ENCODE results near the gene RTL1.

DNA sequence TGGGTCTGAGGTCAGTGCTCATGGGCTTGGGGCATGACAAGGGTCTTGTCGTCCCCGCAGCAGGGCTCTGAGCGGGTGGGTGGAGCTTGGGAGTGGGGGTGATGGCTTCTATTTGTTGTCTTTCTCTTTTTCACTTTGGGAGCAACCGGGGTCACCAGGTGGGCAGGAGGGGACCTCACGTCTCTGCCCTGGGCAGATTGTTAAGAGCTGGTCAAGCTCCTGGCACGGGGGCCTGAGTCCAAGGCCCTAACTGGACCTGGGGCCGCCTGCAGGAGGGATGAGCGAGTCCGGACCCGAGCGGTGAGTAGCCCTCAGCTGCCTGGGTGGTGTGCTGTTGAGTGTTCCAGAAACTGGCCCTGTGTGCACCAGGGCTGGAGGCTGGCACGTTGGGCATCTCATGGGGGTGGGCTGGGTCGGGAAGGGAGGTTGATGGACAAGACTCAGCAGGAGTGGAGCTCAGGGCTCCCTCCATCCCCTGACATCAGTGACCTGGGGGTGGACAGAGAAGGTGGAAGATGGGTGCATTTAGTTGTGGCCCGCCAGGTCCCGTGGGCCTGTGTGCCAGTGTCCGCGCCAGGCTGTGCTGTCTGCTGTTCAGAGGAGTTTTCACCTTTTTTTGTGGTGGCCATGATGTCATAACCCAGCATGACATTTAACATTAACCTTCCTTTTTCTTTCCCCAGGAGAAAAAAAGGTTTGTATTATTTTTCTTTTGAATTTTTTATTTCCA lies 27.5 kb downstream of the RTL1 start:
- TF ChIP-seq CTCF (IDR thresholded peaks at IDR 0.05), result no peak
- no peak for TF ChIP-seq FOXJ3 (CRISPR knock-in tag; IDR thresholded peaks at IDR 0.05)
- TF ChIP-seq RFX5 (IDR thresholded peaks at IDR 0.05; ENCODE audit: low read length), result no peak
- TF ChIP-seq EP300 (IDR thresholded peaks at IDR 0.05; ENCODE audit: borderline replicate concordance in 1 of 2, low read depth in 1 of 2, low read length in 1 of 2), result no peak
